Measurements from ENCODE around the gene ZBTB1. TPM values are rescaled to one million over a fixed set of nuclear protein-coding genes. Genes with fewer than 3 reads are reported as not detected.
A peak's percentile ranks its signal among the peaks of the same experiment; 100 is the strongest.

Gene ZBTB1
- total RNA-seq, 1 experiment from 2014 or later: 24.7 TPM

DNA sequence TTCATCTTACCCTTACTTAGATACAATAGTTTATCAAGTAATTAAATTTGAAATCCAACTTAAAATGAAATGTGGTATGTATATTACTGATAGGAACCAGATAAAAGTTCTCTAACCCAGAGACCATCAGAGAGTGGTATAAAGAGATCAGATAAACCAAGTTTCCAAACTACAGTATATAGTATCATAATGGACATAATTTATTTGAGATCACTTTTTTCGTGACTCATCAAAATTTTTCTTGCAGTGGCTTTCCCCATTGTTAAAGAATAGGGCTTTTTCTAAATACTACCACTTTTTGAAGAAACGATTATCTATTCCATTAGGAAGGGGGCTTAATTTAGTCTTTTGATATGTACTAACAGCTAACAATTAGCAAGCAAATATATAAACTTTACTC, 20.8 kb downstream of the ZBTB1 start:
- Mint-ChIP-seq H3K4me1 (no peaks in the 10 kb centered on the region), H3K9me3 (no peaks in the 10 kb centered on the region), H3K36me3 (no peaks in the 10 kb centered on the region), H3K4me3 (no peak overlapping the region), H3K27me3 (ENCODE audit: low read depth) (no peaks in the 10 kb centered on the region), H3K27ac (no peak overlapping the region)
- DNase-seq (ENCODE audit: low spot score) (no peak), ATAC-seq (no peak)
- TF ChIP-seq, protein P1, sequence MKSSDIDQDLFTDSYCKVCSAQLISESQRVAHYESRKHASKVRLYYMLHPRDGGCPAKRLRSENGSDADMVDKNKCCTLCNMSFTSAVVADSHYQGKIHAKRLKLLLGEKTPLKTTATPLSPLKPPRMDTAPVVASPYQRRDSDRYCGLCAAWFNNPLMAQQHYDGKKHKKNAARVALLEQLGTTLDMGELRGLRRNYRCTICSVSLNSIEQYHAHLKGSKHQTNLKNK (CRISPR knock-in tag; IDR thresholded peaks at IDR 0.05): no peak
- ChIA-PET CTCF (interaction anchor here (1.0 kb wide), 1 partner anchor 14 kb away, joined by 3 read pairs; no protein-coding TSS in a partner anchor), POLR2A (no interaction called here)

DNA sequence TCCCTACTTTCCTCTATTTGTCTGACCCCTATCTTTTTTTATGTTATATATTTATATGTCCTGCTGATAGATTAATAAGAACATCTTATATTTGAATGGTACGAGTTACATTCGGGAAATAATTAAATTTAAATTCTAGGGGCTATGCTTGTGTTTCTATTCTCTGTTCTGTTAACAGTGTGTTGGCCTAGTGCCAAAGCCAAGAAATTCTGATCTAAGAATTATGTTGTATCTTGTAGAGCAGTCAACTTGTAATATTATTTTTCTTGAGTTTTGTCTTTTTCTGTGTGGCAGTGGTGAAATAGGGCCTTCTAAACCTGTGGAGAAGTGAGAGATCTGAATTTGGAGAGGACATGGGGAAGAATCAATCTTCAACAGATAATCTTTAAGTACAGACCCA, 27.0 kb downstream of the ZBTB1 start:
- ChIA-PET POLR2A (no interaction called here), CTCF (no interaction called here)
- Mint-ChIP-seq H3K9me3 (no peaks in the 10 kb centered on the region), H3K4me3 (no peak overlapping the region), H3K27ac (peak overlapping the region; percentile 1; the same call in 1 of the 2 replicates), H3K27me3 (ENCODE audit: low read depth) (no peaks in the 10 kb centered on the region), H3K4me1 (no peaks in the 10 kb centered on the region), H3K36me3 (no peaks in the 10 kb centered on the region)
- TF ChIP-seq, protein P2, sequence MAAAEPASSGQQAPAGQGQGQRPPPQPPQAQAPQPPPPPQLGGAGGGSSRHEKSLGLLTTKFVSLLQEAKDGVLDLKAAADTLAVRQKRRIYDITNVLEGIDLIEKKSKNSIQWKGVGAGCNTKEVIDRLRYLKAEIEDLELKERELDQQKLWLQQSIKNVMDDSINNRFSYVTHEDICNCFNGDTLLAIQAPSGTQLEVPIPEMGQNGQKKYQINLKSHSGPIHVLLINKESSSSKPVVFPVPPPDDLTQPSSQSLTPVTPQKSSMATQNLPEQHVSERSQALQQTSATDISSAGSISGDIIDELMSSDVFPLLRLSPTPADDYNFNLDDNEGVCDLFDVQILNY (CRISPR knock-in tag; IDR thresholded peaks at IDR 0.05): no peak
- TF ChIP-seq, protein P3, sequence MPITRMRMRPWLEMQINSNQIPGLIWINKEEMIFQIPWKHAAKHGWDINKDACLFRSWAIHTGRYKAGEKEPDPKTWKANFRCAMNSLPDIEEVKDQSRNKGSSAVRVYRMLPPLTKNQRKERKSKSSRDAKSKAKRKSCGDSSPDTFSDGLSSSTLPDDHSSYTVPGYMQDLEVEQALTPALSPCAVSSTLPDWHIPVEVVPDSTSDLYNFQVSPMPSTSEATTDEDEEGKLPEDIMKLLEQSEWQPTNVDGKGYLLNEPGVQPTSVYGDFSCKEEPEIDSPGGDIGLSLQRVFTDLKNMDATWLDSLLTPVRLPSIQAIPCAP (CRISPR knock-in tag; IDR thresholded peaks at IDR 0.05): no peak
- TF ChIP-seq, protein P4, sequence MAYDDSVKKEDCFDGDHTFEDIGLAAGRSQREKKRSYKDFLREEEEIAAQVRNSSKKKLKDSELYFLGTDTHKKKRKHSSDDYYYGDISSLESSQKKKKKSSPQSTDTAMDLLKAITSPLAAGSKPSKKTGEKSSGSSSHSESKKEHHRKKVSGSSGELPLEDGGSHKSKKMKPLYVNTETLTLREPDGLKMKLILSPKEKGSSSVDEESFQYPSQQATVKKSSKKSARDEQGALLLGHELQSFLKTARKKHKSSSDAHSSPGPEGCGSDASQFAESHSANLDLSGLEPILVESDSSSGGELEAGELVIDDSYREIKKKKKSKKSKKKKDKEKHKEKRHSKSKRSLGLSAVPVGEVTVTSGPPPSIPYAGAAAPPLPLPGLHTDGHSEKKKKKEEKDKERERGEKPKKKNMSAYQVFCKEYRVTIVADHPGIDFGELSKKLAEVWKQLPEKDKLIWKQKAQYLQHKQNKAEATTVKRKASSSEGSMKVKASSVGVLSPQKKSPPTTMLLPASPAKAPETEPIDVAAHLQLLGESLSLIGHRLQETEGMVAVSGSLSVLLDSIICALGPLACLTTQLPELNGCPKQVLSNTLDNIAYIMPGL (CRISPR knock-in tag; IDR thresholded peaks at IDR 0.05): no peak
- TF ChIP-seq, protein P5, sequence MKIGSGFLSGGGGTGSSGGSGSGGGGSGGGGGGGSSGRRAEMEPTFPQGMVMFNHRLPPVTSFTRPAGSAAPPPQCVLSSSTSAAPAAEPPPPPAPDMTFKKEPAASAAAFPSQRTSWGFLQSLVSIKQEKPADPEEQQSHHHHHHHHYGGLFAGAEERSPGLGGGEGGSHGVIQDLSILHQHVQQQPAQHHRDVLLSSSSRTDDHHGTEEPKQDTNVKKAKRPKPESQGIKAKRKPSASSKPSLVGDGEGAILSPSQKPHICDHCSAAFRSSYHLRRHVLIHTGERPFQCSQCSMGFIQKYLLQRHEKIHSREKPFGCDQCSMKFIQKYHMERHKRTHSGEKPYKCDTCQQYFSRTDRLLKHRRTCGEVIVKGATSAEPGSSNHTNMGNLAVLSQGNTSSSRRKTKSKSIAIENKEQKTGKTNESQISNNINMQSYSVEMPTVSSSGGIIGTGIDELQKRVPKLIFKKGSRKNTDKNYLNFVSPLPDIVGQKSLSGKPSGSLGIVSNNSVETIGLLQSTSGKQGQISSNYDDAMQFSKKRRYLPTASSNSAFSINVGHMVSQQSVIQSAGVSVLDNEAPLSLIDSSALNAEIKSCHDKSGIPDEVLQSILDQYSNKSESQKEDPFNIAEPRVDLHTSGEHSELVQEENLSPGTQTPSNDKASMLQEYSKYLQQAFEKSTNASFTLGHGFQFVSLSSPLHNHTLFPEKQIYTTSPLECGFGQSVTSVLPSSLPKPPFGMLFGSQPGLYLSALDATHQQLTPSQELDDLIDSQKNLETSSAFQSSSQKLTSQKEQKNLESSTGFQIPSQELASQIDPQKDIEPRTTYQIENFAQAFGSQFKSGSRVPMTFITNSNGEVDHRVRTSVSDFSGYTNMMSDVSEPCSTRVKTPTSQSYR (CRISPR knock-in tag; IDR thresholded peaks at IDR 0.05): no peak
- DNase-seq (ENCODE audit: low spot score): no peak
- ATAC-seq: no peak

DNA sequence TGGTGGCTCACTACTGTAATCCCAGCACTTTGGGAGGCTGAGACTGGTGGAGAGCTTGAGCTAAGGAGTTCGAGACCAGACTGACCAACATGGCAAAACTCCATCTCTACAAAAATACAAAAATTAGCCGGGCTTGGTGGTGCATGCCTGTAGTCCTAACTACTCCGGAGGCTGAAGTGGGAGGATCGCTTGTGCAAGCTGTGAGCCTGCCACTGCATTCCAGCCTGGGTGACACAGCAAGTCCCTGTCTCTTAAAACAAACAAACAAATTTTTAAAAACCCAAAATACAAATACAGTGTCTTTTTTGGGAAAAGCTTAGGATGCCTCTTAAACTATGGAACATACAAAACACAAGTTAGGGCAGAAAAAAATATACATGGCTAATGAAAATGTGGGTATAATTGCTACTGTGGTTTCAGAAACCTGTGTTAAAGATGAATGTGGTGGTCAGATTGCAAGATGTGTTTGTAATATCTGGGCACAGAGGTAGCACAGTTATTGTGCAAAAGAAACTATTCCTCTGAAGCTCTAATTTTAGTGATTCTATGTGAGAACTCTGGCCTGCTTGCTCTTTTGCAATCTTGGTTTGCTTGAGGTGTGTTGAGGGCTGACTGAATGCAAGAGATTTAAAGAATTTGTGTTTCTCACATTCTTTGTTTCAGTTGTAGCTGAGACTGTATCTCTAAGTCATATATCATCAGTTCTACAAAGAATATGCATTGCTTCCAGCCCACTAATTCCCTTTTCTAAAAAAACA, 32.1 kb downstream of the ZBTB1 start:
- Mint-ChIP-seq H3K27ac (no peak overlapping the region; the same call in 1 of the 2 replicates), H3K27me3 (ENCODE audit: low read depth) (peaks cover 11% of the 10 kb centered on the region)
- ATAC-seq: no peak

More for the DNA sequence above, 32.1 kb downstream of the ZBTB1 start:
- CTCF ChIA-PET: no interaction called here
- Mint-ChIP-seq H3K4me1 (peaks cover 9% of the 10 kb centered on the region), H3K36me3 (peaks cover 14% of the 10 kb centered on the region), H3K9me3 (peaks cover 12% of the 10 kb centered on the region), H3K4me3 (no peak overlapping the region)
- DNase-seq (ENCODE audit: low spot score): no peak
- POLR2A ChIA-PET: no interaction called here
- TF ChIP-seq MXD4 (CRISPR knock-in tag; IDR thresholded peaks at IDR 0.05; ENCODE audit: borderline replicate concordance): no peak
- TF ChIP-seq NFE2L1 (CRISPR knock-in tag; IDR thresholded peaks at IDR 0.05): no peak
- TF ChIP-seq IRF2 (CRISPR knock-in tag; IDR thresholded peaks at IDR 0.05; ENCODE audit: borderline replicate concordance, low read depth): no peak
- TF ChIP-seq, protein P6, sequence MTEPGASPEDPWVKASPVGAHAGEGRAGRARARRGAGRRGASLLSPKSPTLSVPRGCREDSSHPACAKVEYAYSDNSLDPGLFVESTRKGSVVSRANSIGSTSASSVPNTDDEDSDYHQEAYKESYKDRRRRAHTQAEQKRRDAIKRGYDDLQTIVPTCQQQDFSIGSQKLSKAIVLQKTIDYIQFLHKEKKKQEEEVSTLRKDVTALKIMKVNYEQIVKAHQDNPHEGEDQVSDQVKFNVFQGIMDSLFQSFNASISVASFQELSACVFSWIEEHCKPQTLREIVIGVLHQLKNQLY (CRISPR knock-in tag; IDR thresholded peaks at IDR 0.05): no peak
- TF ChIP-seq, protein P7, sequence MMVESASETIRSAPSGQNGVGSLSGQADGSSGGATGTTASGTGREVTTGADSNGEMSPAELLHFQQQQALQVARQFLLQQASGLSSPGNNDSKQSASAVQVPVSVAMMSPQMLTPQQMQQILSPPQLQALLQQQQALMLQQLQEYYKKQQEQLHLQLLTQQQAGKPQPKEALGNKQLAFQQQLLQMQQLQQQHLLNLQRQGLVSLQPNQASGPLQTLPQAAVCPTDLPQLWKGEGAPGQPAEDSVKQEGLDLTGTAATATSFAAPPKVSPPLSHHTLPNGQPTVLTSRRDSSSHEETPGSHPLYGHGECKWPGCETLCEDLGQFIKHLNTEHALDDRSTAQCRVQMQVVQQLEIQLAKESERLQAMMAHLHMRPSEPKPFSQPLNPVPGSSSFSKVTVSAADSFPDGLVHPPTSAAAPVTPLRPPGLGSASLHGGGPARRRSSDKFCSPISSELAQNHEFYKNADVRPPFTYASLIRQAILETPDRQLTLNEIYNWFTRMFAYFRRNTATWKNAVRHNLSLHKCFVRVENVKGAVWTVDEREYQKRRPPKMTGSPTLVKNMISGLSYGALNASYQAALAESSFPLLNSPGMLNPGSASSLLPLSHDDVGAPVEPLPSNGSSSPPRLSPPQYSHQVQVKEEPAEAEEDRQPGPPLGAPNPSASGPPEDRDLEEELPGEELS (CRISPR knock-in tag; IDR thresholded peaks at IDR 0.05): no peak
- TF ChIP-seq PRRX2 (CRISPR knock-in tag; IDR thresholded peaks at IDR 0.05): no peak
